Suppressor macrophage treated with lipopolysaccharide for 1 hour (primary cell): ENCODE measurements around the gene TPM1.
A peak's percentile ranks its signal among the peaks of the same experiment; 100 is the strongest.
"Not testable (repeated sequence)": the region's sequence is repeated elsewhere in the genome, so short reads cannot be mapped to it uniquely, and the experiment has no call there.

Source experiments
- DNase-seq, 3 donors: peaks; one replicate each; pipeline ENCODE4 v3.0.0-alpha.2; 2020 to 2022

Gene TPM1

DNA sequence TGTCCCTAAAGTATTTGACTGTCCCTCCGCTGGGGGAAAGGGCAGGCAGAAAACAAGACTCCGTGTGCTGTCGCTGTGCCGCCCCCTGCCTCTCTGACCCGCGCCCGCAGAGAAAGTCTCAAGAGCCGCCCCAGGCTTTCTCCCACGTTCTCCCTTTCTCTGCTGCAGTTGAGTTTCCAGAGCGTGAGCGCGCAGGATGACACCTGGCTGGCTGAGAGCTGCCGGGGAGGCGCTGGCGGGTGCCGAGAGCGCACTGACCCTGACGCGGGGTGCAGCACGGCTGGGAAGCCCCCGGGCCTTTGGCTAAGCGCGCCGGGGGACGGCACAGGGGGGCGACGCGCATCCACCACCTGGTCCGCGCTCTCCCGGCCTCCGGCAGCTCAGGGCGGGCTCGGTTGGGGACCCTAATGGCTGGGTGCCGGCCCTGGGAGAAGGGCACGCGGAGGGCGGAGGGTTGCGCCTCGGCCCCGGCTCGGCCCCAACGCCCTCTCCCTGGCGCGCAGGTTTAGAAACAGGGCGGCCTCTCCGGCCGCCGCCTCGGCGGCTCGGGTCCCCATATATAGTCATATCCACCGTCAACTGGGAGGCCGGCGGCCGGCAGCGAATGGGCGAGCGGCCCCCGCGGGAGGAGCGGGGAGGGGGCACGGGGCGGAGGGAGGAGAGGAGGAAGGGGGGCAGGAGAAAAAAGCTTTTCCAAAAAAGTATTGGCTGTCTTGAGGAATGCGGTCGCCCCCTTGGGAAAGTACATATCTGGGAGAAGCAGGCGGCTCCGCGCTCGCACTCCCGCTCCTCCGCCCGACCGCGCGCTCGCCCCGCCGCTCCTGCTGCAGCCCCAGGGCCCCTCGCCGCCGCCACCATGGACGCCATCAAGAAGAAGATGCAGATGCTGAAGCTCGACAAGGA, at the start of gene TPM1:
TSS of gene TPM1 (plus strand) at position 774 of the 903 bp plus-strand sequence. CDS start at position 857, 83 bp downstream.
- peak in 2 of 3 donors; percentile 18 to 43 for DNase-seq

DNA sequence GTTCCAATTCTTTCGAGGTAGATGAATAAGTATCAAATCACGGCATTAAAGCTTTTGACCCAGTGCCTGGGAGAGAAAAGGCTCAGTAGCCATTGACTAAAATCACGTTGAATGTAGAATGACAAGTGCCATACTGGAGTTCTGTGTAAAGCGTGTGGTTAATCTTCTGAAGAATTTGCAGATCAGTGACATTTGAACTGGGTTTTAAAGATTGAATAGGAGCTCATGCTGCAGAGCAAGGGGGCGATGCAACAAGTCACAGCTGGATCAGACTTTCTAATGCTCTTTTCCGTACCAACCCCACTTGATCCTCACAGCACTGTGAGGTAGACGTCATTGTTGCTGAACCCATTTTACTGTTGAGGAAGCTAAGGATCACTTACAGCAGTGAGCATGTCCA, 49.5 kb upstream of the TPM1 start:
- no peak for DNase-seq

DNA sequence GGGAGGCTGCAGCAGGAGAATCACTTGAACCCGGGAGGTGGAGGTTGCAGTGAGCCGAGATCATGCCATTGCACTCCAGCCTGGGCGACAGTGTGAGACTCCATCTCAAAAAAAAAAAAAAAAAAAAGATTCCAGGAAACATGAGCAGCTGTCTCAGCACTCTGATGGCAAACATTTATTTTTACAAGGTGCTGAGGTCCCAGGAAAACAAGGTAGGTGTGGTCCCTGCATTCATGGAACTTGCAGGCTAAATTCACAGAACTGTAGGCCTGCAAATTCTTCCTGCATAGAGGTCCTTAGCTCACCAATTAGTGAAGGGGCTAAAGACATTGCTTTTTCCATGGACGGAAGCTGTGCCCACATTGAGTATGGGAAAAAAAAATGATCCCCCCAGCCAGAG, 48.9 kb upstream of the TPM1 start:
- DNase-seq = not testable (repeated sequence)

DNA sequence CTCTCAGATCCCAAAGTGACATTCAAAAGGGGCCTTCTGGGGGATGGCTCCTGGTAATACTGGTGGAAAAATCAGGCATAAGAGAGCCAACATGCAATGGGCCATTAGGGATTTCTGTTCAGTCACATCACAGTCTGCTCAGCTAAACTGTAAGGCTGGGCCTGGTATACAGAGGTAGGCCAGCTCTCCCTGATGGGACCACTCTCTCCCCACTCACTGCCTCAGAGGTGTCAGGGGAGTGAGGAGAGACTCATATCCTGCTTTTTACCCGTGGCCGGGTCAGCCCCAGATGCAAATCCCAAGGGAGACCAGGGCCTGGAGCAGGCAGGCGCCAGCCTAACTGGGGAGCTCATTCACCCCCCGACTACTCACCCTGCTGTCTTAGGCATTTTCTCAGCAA, 48.1 kb upstream of the TPM1 start:
- DNase-seq = no peak

DNA sequence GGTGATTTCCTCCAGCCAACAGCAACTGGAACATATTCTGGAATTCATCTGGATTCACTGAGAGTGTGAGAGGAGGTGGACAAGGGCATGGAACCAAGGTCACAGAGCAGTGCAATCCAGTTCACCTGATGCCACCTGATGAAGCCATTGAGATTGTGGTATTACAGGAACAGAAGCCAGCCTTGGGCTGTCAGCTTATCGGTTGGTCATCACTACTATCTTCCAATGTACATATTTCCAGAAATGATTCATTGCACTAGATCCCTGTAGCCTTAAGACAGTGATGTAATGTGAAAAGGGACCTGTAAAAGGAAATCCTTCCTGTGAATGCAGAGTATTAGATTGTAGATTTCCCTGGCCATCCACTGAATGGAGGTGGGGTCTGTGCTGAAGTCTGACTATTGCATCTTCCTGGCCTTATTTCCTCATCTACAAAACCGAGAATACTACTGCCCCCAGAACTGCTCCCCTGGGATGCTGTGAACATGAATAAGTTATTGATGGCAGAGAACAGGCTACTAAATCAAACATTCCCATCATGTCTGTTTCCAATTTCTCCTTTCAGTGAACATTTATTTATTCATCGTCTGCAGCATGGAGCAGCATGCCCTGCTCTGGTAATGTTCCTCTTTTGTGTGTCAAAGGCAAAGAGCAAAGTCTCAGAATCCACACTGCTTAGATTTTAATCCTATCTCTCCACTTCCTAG, 47.4 kb upstream of the TPM1 start:
- no peak for DNase-seq

DNA sequence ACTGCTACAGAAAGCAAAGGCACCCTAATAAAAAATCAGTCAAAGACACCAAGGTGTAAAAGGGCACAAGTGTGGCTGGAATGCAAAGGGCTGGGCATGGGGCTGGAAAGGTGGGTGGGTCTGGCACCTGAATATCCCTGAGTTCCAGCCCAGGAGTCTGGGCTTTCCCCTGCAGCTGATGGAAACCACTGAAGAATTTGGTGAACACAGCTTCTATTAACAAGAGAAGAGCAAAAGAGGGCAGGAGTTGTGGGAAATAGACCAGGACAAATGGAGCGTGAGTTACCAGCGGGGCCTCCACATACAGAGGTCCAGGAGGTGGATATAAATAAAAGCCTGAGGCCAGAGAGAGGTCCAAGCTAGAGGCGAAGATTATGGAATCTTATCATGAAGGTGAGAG, 45.1 kb upstream of the TPM1 start:
- no peak for DNase-seq

DNA sequence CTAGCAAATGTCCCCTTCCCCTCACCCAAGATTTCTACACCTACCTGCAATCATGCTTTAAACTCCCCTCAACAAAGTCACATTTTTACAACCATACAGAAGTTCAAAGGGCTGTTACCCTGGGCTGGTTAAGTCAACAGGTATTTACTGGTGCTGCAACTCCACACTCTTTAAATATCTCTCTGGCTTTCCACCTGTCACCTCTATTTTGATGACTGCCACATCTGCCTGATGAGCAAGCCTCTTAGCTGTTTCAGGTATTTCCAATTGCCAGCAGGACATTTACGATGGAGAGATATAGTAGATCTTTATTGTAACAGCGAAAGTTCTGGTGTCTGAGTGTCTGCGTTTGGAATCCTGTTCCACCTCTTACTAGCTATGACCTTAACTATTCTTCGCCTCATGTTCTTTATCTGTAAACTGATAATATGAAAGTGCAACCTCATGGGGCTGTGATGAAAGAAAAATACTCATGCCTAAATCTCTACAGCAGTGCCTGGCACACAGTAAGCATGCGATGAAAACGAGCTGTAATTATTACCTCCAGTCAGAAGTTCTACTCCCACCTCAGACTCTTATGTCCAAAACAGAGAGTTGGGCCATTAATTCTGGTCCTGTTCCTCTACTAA, 44.2 kb upstream of the TPM1 start:
- no peak for DNase-seq

DNA sequence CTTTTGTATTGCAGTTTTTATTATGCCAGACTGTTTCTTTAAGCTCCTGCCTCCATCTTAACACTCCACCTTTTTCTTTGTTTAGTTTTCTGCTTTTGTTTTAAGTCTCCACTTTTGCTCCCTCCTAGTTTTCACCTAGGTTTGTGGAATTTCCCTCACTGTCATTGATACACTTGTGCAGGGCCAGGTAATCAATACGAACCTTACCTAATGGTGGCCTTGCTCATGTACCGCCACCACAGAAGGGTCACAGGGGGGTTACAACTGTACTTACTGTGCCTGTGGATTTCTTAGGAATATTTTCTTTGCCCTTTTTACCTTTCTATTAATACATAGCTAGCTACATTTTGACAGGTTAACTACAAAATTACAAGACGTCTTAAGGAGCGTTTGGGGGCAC, 43.4 kb upstream of the TPM1 start:
- no peak for DNase-seq

DNA sequence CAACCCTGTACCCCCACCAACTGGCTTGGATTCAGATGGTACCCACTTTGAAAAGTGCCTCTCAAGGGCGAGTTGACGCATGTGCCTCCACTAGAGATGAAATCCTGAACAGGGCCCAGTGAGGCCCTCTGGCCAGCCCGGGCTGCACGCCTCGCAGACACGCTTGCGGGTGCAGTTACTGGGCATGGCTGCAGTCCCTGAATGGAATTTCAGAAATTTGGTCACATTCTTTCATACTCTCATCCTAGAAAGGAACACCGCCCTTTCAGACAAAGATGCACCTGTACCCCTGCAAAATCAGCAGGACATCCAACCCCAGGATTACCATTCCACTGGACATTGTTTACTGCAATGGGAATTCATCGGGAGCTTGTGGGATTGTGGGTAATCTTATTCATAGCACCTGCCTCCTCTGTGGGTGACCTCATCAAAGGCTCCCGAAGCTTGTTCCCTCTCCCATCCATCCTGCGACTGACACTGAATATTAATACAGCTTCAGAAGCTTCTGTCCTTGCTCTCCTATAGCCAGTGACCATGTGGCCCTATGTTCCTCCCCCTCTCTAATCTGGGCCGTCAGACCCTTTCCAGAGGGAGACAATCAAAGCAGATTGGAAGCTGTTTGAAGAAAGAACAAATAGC, 42.5 kb upstream of the TPM1 start:
- DNase-seq = no peak

DNA sequence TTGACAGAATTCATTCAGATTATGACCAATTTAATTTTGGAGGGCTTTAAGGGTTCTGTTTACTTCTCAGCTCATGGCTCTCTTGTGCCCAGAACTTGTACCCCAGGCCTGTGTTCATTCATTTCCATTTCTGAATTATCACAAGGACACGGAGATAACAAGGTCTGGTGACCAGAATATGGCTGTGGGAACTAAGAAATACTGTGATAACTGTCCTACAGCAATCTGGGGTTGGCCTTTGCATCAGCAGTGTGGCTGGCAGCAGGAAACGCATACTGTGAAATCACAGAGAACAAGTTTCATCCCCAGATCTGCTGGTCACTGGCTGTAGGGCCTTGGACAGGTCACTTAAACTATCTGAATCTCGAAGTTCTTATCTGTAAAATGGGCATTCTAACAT, 41.8 kb upstream of the TPM1 start:
- DNase-seq = no peak

DNA sequence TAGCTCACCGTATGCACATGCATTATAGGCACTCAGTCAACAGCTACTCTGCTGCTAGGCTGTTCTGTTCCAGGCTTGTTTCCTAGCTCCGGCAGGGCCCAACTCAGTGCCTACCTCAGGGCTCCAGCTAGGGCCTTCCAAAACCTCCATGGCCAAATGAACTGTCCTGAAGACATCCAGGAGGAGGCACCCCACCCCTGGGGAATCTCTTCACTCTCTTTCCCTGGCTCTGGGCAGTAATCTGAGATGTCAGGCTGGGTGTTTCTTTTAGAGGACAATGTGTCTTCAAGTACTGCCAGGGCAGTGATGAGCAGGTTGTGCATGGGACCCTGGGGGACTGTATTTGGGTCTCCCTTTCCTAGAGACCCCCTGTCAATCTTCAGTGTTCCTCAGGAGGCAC, 38.3 kb upstream of the TPM1 start:
- no peak for DNase-seq

DNA sequence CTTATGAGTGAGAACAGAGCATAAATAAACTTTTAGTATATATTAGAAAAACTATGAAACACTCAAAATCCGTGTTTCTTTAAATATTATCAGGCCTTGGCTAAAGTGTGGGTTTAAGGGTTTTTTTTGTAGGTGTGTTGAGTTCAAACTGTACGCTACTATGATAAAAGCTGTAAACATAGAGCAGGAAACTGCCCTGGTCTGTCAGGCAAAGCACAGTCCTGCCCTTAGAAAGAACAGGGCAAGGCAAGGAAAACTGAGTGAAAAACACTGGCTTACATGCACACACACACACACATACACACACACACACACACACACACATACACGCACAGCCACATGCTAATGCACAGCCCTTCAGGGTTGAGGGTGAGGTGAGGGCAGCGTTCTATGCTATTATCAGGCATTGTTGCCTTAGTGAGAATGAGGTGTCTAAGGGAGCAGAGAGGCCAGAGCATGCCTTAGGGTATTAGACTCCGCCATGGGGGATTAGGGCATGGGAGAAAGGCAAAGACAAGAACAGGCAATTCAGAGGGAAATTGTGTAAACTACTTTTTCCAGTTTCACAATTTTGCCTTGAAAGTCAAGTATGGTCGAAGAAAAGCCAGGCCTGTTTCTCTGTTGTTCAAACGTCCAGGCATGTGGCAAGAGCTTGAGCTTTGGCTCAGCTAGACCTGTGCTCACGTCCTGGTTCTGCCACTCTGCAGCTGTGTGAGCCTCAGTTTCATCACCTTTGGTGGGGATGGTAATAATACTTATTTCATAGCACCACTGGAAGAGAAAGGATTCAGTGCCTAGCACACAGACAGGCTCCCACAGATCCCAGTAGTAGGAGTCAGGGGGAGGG, 36.3 kb upstream of the TPM1 start:
- no peak for DNase-seq

DNA sequence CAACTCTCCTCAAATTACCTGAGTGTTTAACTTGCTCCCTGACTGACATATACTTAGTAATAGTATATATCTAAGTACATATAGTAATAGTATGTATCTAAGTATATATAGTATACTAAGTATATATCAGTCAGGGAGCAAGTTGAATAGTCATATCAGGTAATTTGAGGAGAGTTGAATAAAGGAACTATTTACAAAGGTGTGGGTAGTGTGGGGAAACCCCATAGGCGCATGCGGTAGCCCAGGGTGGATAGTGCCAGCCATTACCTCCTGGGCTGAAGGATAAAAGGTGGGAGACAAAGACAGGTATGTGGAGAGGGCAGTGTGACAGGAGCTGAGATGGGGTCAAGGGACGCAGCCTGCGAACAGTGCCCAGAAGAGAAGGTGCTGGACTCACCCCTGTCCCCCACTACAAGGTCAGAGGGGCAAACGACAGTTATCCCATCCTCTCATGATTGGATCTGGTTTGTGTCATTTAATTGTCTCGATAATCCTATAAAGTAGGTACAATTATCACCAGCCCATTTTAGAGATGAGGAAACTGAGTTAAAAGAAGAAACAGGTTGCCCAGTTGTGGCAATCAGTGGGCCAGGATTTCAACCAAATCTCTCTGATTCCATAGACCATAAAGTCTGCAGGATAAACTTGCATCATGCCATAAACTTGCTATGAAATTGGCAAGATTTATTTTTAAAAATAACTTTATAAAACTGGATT, 34.1 kb upstream of the TPM1 start:
- no peak for DNase-seq

DNA sequence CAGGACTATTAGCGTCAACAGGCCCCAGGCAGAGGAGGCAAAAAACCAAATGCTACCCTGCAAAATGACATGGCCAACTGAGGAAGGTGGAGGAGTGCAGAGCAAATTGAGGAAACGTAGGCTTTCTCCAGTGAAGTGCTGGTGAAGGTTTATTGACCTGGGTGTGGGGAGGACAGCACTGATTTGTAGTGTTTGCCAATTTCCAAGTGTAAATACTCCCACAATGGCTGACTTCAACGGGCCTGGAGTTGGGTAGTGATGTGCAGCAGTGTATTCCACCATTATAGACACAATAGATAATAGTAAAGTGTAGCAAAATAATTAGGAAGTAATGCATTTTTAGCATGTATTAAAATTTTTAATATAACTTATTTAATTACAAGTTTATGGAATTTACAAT, 32.2 kb upstream of the TPM1 start:
- no peak for DNase-seq

DNA sequence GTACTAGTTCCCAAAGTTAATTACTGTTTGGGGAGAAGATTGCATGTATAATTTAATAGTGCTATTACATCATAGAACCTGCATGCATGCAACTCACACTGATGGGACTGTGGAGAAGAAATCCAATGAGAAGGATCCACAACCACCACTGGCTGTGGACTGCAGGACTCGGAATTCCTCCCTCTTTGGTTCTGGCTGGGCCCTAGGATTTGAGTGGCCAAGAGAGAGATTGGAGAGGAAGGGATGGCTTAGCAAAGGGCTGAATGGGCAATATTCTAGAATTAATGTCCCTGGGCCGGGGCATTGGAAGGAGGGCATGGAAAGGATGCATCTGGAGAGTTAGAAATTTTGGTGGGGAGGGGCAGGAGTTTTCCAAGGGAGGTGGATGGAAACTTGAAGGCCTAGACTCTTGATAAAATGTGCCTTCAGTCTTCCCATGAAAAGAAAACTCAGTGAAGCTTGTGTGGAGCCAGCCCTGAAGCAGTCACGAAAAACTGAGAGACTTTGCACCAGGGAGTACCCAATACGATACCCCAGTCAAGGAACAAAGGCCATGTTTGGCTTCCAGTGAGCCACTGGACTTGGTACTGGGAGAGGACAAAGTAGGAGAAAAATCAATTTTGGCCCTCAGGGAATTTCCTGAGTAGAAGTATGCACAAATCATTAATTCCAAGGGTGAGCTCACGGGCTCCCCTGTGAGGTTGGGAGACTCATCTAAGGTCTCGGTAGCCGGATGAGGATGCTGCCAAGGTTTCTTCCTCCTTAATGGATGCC, 31.4 kb upstream of the TPM1 start:
- DNase-seq = no peak

DNA sequence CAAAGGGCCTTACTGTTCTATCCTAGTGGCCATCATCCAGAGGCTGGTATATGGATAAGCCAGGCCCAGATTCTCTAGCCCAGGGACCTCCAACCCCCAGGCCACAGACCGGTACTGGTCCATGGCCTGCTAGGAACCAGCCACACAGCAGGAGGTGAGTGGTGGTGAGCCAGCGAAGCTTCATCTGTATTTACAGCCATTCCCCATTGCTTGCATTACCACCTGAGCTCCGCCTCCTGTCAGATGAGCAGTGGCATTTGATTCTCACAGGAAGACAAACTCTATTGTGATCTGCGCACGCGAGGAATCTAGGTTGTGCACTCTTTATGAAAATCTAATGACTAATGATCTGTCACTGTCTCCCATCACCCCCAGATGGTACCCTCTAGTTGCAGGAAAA, 30.1 kb upstream of the TPM1 start:
- DNase-seq = no peak

DNA sequence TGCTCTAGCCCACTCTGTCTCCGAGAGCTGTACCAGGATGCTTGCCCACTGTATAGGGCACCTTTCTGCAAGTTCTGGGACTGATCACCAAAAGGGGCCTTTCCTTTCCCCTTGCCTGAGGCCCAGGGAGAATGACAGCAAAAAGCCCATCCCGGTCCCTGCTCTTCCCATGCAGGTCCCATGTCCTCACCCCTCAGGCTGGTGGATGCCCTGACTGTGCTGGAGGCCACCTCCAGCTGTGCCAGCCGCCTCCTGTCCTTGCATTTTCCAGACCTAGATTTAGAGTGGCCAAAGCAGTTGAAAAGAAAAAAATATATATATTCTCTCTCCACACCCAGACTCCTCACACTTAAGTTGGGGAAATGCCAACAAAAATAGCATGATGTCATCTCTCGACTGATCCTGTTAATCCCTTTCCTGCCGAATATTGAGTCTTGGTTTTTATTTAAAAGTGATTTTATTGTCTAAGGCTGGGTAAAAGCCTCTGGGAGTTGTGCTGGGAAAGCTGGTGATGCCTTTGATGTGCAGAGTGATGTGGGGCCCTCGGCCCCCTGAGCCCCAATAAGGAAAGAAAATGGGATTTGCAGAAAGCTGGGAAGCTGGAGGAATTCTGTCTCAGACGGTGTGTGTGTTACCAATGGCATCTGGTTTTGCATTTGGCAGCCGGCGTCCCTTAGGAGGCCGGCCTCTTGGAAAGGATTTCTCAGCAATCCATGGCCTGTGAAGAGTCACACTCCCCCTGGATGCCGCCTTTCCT, 29.3 kb upstream of the TPM1 start:
- DNase-seq = no peak

DNA sequence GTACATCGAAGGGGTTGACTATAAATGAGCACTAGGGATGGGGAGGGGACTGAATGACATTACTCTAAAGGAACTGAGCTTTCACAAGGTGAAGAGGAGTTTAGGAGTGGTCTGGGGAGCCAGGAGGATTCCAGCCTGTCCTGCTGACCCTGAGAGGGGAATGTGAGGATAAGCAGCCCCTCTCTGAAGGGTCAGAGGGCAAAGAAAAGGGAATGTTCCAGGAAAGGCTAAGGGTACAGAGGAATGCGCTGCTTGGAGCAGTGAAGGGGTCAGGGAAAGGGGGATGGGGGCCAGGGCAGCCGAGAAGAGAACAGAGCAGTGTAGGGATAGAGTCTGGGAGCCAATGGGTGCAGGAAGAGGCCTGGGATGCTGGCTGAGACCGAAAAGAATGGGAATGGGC, 28.0 kb upstream of the TPM1 start:
- DNase-seq = no peak

DNA sequence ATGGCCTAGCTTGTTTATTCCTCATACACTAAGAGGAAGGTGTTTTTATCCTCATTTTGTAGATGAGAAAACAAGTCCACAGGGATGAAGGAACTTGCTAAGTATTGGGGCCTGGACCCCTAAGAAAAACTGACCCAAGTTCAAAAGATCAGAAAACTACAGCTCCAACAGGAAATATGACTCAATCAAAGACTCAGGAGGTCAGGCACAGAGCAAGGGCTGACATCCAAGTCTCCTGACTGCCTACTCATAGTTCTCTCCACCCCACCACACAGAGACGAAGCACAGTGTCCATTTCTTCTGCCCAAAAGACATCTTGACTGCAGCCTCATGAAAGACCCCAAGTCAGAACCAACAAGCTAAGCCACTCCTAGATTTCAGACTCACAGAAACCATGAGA, 26.9 kb upstream of the TPM1 start:
- peak; percentile 67 to 74 (median 70) for DNase-seq

DNA sequence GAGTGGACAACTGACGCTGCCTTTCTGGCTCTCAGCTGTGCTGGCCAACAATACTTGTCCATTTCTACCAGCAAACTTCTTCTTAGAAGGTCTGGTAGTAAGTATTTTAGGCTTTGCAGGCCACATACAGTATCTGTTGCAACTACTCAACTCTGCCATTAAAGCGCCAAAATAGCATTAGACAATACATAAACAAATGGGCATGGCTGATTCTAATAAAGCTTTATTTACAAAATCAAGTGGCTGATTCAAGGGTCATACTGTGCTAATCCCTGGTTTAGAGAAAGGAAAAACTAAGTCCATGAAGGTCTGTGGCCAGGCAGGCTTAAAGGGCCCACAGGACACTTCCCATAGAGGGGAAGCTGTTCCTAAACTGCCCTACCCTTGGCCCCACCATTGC, 26.3 kb upstream of the TPM1 start:
- DNase-seq = no peak
